ENCODE results near the gene RELL2.

- TF ChIP-seq CTCF (IDR thresholded peaks at IDR 0.05) (no peak), POLR2A (IDR thresholded peaks at IDR 0.05) (no peak), POLR2AphosphoS5 (IDR thresholded peaks at IDR 0.05; ENCODE audit: insufficient read depth in 1 of 2, low read depth in 1 of 2) (no peak)
Observed at GRCh38 chr5:141617128-141617527, 19.7 kb upstream of the RELL2 start.

Measured in vagina (tissue), 2 donors.